ENCODE measurements around the gene PDE9A.

GRCh38 chr21:42662430-42663199 is 9.2 kb downstream of the PDE9A start:
- TF ChIP-seq CTCF (IDR thresholded peaks at IDR 0.05) (no peak), POLR2A (IDR thresholded peaks at IDR 0.05) (no peak), EP300 (IDR thresholded peaks at IDR 0.05) (no peak)
